DMS53 treated with DMSO at 0.1 percent for 48 hours (cell line): ENCODE data around the gene SKI.
"Not testable (repeated sequence)": the region's sequence is repeated elsewhere in the genome, so short reads cannot be mapped to it uniquely, and the experiment has no call there.

Source experiments
- DNase-seq: peaks from one replicate; lab custom pipeline; 2025; ENCODE audit not compliant: unreplicated experiment; lab: John Stamatoyannopoulos, UW

The SKI gene

DNA sequence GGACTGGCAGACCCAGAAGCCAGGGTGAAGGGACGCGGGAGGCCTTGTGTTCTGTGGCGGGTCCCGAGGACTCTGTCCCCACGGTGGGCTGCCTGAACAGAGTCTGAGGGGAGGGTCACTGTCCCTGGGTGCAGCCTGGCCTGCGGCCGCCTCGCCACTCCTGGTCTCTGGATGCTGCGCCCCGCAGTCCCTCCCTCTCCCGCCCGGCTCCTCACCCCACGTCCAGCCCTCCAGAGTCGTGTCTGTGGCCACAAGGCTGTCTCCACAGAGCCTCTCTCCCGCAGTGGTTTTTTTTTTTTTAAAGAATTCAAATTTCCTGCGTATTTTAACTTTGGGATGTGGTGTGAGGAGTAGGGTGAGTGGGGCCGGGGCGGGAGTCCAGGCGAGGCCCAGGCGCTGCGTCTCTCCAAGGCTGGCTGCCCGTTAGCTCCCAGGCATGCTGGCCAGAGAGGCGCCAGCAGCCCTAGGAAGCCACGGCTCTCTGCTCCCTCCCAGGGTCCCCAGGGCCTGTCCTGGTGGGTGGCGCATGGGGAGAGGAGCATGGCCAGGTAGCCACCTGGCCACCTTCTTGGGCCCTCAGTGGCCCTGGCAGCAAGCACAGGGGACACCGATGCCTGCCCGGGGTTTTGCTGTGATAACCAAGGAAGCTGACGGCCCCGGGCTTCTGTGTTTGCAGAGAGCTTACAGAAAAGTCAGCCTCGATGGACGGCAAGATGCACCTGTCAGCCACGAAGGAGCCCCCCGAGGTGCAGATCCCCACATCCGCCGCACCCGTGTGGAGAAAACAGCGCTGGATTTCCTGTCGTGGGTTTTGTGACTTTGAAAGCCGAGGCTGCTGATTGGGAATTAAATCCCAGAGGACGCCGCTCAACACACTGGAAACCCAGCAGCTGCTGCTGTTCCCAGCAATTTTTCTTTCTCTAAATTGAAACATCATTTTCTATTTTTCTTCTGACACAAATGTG lies 90.5 kb downstream of the SKI start:
- no peak for DNase-seq

DNA sequence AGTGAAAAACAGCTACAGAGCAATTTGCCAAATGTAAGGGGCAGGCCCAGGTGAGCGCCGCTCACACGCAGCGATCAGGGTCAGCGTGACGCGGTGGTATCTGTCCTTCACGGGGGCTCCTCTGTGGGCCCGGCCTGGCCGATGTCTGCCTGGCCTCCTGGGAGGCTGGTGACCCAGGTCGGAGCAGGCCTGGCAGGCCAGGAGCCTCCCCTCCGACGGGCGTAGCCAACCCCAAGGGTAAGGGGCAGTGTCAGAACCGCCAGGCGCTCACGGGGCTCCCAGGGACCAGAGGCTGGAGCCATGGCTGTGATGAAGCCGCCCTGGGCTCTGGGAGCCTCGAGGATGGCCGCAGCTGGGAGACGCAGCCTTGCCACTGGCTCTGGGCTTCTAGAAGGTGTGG lies 91.2 kb downstream of the SKI start:
- DNase-seq = no peak

DNA sequence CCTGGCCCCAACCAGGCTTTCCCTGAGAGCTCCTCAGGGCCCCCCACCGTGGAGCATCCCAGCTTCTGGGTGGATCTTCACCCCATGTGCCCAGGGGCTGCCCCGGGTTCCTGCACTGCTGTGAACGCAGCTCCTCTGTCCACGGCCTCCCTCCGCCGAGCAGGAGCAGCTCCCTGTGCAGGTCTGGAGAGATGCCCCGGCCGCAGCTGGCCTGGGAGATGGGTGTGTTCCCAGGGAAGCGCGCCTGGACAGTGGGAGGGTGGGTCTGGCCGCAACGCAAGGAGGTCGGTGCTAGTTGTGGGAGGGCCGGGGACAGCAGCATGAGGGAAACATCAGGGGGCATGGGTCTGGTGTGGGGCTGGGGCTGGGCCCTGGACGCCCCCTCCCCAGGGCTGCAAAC lies 91.9 kb downstream of the SKI start:
- DNase-seq = no peak

DNA sequence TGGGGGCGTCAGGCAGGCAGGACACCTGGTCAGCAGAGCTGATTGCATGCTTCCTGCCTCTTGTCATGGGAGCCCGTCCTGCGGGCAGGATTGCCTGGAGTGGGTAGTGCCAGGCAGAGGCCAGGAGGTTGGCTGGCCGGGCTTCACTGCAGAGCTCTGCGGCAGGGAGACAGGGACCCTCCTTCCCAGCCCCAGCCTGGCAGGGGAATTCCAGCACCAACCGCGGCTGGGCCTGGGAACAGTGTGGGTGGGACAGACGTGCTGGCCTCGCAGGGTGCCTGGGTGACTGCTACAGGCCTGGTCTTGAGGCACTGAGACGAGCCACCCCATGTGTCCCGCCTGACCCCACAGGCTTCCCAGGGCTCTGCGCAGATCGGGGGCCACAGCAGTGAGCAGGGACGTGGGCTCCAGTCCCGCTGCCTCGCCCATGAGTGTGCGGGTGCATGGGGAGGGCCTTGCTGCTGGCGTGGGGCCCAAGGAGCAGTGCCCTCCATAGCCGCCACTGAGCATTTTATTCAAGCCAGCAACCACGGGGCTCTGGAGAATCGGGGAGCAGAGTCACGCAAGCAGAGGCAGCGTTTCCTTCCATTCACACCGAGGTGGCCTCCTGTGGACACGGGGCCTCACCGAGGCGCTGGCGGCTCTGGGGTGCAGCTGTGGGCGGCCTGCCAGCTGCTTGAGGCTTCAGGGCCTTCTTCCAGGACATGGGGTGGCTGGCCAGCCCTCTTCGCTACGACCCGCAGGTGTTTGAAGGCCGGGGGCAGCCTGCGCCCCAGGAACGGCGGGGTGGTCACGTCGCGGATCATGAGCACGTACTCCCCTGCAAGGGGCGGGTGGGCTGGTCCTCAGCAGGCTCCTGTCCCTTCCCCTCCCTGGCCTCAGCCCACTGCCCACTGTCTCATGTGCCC lies 92.9 kb downstream of the SKI start:
- DNase-seq = no peak

DNA sequence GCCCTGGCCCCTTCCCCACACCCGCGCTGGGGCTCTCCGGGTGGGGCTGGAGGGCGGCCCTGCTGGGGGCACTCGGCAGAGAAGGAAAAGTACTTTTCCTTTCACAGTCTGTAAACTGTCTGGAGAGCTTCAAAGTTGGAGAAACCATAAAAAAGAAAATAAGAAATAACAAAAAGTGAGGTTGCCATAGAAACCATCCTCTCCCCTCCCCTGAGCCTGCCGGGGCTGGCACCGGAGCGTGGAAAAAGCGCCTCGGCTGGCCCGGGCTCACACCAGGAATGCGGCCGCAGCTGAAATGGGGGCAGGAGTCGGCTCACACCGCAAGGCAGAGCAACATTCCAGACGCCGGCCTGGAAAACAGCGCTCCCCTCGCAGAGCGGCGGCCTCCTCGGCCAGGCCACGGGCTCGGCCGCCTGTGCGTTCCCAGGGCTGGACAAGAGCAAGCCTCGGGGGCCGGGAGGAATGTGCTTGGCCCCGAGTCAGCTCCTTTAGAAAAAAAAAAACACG lies 94.0 kb downstream of the SKI start:
- DNase-seq = no peak

DNA sequence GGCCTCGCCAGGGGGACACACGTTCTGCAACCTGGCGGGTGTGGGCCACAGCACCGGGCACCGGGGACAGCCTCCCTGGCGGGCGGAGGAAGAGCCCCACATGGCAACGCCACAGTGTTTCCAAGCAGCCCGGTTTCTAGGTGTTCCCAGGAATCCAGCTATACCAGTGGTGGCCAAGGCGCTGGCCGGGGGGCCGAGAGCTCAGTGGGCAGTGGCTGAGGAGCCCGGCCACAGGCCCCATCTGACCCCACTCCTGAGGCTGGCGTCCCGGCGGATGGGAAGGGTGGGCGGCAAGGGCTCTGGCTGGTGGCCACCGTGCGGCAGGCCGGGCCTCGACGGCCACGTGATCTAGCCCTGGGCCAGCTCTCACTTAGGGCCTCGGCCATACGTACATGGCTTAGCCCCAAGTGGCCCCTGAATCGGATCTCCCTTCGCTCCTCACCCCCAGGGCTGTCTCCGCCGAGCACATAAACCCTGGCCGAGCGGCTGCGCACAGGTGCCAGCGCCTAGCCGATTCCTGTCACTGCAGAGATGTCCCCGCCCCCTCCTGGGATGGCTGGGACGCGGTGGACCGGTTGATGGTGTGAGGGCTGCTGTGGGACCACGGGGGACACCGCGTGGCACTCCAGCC lies 94.6 kb downstream of the SKI start:
- DNase-seq = no peak

DNA sequence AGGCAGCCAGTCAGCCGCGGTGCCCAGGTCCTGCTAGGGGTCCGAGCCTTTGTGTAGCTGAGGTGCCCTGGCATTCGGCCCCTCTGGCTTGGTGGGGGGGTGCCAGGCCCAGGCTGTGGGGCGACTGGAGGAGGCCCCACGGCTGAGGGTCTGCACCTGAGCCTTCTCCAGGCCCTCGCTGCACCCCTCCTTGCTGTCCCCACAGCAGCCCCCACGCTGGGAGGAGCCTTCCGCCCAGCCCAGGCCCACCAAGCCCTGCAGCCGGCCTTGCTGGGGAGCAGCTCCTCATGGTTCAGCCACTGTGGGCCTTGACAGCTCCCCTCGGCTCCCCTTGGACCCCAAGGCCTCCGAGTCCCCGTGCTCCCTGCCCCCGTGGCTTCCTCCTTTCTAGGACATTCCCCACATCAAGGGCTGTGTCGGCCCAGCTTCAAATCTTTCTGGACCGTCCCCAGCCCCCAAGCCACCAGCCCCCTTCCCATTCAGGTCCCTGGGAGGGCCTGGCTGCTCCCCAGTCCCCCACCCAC lies 95.4 kb downstream of the SKI start:
- DNase-seq = no peak

DNA sequence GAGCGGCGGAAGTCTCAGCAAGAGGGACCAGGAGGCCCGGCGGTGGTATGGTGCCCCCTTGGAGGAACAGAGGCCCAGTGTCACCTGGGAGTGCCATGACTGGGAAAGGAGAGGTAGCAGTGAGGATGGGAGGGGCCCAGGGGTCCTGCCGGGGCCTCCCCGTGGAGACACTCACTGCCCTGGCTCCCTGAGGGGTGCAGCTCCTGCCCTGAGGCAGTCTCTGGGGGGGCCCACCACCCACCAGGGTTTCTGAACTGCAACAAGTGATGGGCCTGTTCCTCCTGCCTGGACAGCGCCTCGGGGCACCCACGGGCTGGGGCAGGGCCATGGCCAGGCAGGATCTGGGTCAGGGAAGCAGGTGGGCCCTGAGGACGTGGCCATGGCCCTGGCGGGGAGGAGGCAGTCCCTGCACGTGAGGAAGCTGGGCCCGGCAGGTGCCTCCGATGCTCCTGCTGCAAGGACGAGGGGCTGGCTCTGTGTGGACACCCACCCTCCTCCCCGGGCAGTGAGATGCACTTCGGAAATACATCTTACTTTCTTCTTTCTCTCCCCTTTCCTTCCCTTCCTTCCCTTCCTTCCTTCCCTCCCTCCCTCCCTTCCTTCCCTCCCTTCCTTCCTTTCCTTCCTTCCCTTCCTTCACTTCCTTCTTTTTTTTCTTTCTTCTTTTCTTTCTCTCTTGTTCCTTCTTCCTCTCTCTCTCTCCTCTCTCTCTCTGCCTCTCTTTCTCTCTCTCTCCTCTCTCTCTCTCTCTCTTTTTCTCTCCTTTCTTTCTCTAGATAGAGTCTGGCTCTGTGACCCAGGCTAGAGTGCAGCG lies 96.6 kb downstream of the SKI start:
- no peak for DNase-seq

DNA sequence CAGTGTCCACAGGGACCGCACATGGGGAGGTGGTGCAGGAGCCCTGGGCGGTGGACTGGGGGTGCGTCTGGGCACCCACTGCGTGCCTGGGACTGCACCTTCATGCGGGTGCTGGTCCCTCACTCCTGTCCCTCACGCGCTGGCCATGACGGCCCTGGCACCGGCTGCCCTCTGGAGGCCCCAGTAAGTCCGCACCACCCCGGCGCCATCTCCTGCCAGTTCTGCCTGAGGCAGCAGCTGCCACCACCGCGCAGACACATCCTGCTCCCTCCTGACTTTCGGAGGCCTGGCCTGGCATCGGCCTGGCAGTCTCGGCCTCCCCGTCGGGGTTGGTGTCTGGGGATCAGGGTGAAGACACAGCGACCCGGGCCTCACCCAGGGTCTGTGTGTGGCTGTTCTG lies 98.4 kb downstream of the SKI start:
- DNase-seq = no peak

DNA sequence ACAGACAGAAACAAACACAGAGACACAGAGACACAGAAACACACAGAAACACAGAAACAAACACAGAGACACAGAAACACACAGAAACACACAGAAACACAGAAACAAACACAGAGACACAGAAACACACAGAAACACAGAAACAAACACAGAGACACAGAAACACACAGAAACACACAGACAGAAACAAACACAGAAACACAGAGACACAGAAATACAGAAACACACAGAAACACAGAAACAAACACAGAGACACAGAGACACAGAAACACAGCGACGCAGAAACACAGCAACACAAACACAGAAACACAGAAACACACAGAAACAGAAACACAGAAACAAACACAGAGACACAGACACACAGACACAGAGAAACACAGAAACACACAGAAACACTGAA lies 99.0 kb downstream of the SKI start:
- DNase-seq = not testable (repeated sequence)

DNA sequence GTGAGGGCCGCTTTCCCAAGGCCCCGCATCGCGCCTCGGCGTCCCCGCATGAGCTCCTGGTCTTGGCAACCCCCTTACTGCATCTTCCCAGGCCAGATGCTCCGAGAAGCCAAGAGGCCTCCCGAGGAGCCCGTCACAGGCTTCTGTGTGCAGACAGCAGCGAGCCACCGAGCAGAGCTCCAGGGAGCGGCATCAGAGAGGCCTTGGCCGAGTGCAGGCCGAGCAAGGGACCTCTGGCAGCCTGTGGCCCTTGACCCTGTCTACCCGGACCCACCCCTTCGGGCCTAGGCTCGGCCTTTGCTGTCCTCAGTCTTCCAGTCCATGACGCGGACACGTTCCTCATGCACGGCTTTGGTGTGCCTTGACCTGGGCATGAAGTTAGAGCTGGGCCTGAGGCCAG lies 99.7 kb downstream of the SKI start:
- no peak for DNase-seq

DNA sequence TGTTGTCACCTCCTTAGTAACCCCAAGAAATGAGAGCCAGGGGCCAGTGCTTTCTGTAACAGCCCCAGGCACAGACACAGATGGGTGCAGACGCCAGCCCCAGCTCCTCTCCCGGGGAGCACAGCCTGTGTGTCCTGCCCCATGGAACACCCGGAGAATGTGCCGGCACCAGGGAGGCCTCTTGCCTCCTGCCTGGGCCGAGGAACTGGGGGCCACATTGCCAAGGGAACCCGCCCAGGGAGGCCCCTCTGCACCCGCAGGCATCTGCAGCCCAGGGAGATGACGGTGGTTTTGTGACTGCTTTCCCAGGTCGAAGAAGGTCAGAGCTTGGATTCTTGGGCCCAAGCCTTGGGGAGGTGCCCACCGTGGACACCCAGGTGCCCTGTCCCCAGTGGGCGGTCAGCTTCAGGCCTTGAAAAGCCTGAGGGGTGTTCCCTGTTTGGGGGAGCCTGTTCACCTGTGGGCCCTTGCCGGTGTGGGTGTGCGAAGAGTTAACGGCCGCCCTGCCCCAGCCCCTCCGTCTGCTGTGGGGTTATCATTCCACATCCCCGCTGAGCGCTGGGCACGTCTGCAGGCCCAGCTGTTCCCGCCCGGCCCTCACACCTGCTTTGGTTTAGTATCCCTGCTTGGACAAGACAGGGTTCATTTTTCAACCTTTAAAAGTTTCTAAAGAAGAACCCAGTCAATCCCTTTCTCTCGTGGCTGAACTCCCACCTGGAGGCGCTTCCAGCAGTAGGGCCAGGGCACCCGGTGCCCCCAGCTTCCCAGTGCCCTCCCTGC lies 100.7 kb downstream of the SKI start:
- DNase-seq = no peak

DNA sequence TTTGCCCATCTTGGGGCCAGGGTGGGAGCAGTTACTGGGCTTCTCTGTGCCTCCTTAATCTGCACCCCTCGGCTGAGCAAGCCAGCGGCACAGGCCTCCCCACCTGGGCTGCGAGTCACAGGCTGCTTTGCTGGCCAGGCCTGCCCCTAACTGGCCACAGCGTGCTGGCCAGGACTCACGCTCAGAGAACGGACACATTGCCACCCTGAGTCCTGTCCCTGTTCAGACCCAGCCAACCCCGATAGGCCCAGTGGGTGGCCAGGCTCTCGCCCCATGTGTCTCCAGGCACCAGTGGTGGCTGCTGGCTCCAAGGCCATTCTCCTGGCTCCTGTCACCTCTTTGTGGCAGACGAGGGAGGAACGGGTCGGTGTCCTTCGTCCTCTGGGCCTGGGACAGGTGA lies 101.9 kb downstream of the SKI start:
- DNase-seq = no peak

DNA sequence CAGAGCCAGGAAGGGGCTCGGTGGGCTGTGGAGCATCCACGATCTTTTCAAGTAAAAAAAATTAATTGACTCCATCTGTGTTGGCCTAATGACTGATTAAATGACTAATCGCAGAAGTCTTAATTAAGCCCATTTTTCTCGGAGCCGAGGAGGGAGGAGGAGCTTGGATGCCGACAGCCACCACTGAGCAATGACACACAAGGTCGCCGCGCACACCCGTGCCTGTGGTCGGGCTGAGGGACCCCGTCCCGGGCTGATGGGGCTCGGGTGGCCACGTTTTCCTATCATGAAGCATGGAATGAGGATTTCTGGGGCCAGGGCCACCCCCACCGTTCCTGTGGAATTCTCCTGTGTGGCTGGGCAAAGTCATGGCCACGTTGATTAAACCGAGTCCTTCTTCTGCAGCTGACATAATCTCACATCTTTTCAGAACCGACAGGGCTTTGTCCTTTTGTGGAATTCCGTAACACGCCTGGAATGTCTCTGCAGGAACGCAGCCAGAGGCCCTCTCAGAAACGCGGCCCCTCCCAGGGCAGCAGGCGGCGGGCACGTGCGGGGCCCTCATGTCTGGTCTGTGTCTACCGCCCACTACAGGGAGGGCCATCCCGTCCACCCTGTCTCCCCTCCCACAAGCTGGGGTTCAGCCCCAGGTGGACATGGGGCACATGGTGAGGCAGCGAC lies 102.5 kb downstream of the SKI start:
- no peak for DNase-seq

DNA sequence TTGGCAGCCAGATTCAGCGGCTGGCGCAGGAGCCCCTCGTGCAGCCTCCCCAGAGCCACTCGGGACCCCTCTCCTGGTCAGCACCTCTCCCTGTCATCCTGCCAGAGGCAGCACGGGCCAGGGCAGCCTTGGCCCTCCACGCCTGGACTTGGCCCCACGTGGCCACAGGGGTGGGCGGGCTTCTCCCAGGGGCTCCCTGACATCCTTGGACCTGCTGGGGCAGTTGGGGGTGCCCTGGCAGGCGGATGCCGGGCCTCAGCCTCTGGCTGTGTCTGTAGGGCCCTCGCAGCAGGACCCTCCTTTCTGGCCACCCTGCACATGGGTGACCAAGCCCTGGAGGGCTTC lies 103.1 kb downstream of the SKI start:
- DNase-seq = no peak

DNA sequence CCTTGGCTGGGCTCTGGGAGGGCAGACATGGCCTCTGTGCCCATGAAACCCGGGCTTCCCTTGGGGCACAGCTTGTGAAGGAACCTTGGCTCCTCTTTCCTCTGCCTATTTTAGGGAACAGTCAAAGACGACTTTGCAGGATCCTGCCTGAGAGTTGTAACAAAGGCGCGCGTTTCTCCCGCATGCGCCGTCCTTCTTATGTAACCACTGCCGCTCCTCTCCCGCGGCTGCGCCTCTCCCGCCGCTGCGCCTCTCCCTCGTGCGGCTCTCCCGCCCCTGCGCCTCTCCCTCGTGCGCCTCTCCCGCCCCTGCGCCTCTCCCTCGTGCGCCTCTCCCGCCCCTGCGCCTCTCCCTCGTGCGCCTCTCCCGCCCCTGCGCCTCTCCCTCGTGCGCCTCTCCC lies 103.5 kb downstream of the SKI start:
- not testable (repeated sequence) for DNase-seq

DNA sequence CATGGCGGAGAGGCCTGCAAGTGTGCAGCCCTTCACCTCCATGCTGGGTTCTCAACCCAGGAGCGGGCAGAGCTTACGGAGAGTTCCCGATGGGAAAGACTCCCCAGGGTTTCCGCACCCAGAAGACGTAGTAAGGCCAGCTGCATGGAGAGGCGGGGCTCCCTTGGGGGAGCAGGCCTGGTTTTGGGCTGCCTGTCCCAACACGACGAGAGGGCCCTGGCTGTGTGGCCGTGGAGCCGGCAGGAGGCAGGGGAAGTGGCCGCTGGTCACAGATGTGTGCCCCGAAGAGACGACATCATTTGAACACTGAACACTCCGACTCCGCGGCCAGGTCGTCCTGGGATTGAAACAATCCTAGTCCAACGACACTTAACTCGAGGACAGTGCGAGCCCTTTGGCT lies 106.2 kb downstream of the SKI start:
- DNase-seq = no peak

DNA sequence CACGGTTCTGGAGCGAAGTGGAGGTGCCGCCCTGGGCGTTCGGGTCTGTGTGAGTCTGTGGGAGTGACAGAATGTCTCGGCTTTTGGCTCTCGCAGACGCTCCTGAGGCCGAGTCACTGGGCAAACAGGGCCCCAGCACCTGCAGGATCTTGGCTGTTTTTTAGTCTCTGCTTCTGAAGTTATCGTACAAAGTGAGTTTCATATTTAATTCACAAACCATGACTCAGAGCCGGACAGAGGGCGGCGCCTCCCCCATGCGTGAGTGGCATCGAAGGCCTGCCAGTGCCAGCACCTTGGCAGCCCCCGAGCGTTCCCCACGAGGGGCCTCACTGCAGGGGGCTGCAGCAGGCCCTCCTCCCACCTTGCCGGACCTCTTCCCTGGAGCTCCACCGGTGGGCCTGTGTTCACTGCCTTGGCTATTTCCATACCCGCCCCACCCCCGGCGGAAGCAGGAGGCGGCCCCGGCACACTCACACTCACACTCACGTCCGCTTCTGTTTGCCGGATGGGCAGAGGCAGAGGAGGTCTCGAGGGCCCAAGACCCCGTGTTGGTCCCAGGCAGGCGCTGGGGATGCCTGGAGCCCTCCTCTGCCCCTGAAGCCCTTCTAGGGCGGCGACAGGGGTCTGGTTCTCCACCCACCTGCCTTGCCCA lies 106.9 kb downstream of the SKI start:
- peak; percentile 25 for DNase-seq
